Endothelial cell of umbilical vein (primary cell): ENCODE data around the gene PET100. TPM values are rescaled to one million over a fixed set of nuclear protein-coding genes. Genes with fewer than 3 reads are reported as not detected.
A peak's percentile ranks its signal among the peaks of the same experiment; 100 is the strongest.

Source experiments
- BruUV-seq: library from RNA; stranded (reverse); fragments of 400-500 nt; replicated peaks from 2 replicates; lab custom pipeline; 2021; lab: Mats Ljungman, UMichigan
- CTCF ChIA-PET: fragments of 300-600, 350-600 bp; sonication (Branson Sonifier 250); formaldehyde crosslinking; loops from one replicate; lab custom pipeline; 2021; ENCODE audit warnings: antibody characterized with exemption, inconsistent platforms; lab: Charles Lee
- POLR2A ChIA-PET: fragments of 300-600, 350-600 bp; sonication (Branson Sonifier 250); formaldehyde crosslinking; loops from one replicate; lab custom pipeline; 2021; ENCODE audit warnings: antibody characterized with exemption, inconsistent platforms; lab: Charles Lee
- DNase-seq: peaks from one replicate; pipeline ENCODE4 v3.0.0-alpha.2; 2011; ENCODE audit warnings: low read depth, low spot score
- FAIRE-seq: peaks from 2 replicates; lab custom pipeline; 2011; peaks lifted over from hg19 to GRCh38; lab: Jason Lieb, UNC
- H2AFZ ChIP-seq: 2 replicates; pipeline ENCODE4 v1.6.0; 2012; ENCODE audit warnings: low read depth, low read length, control low read depth, inconsistent platforms
- H3K27ac ChIP-seq: 2 replicates; pipeline ENCODE4 v1.5.1; 2011; ENCODE audit warnings: low read depth, mild to moderate bottlenecking, control low read depth, low read length, moderate library complexity; ENCODE audit not compliant: insufficient read depth
- H3K27me3 ChIP-seq, 2 experiments: 2 replicates each; pipeline versions ENCODE4 v1.6.0 to v1.6.1; 2011; ENCODE audit warnings: low read length in 2 of 2, mixed read lengths in 1 of 2; ENCODE audit not compliant: control insufficient read depth in 2 of 2, insufficient read depth in 2 of 2
- H3K36me3 ChIP-seq, 2 experiments: 2 replicates in 1 of 2; 3 replicates in 1 of 2; pipeline ENCODE4 v1.5.1; 2011; ENCODE audit warnings: low read length in 2 of 2, mild to moderate bottlenecking in 1 of 2, moderate library complexity in 1 of 2; ENCODE audit not compliant: control insufficient read depth in 2 of 2, insufficient read depth in 2 of 2; ENCODE audit errors: extremely low read depth in 1 of 2
- H3K4me1 ChIP-seq: 3 replicates; pipeline ENCODE4 v1.5.1; 2011; ENCODE audit warnings: mild to moderate bottlenecking, low read length; ENCODE audit not compliant: control insufficient read depth, insufficient read depth; ENCODE audit errors: extremely low read depth
- H3K4me2 ChIP-seq: 2 replicates; pipeline ENCODE4 v1.6.1; 2011; ENCODE audit warnings: low read length, control low read depth, mixed read lengths; ENCODE audit not compliant: insufficient read depth
- H3K4me3 ChIP-seq, 3 experiments: fragments of 200-600 bp in 1 of 3; sonication (generic), shearing (Covaris generic) in 1 of 3; replicated peaks in 1 of 3; 2 replicates each; pipeline ENCODE4 v1.5.1; 2011 to 2016; ENCODE audit warnings: control low read depth in 3 of 3, low read length in 3 of 3, mild to moderate bottlenecking in 2 of 3, inconsistent platforms in 1 of 3, low read depth in 1 of 3, moderate library complexity in 1 of 3; ENCODE audit not compliant: insufficient read depth in 1 of 3
- H3K79me2 ChIP-seq: 2 replicates; pipeline ENCODE4 v1.6.0; 2012; ENCODE audit warnings: low read length, inconsistent platforms; ENCODE audit not compliant: control insufficient read depth, insufficient read depth
- H3K9ac ChIP-seq: replicated peaks from 2 replicates; pipeline ENCODE3; 2011; ENCODE audit warnings: low read length, control low read depth; ENCODE audit not compliant: insufficient read depth; ENCODE audit errors: extremely low read depth
- H3K9me1 ChIP-seq: replicated peaks from 3 replicates; pipeline ENCODE4 v1.6.0; 2011; ENCODE audit warnings: mild to moderate bottlenecking, low read length; ENCODE audit not compliant: control insufficient read depth, insufficient read depth; ENCODE audit errors: extremely low read depth
- H3K9me3 ChIP-seq: replicated peaks from 2 replicates; pipeline ENCODE4 v1.5.1; 2012; ENCODE audit warnings: low read length, inconsistent platforms; ENCODE audit not compliant: control insufficient read depth, insufficient read depth
- H4K20me1 ChIP-seq: replicated peaks from 2 replicates; pipeline ENCODE3; 2011; ENCODE audit warnings: mild to moderate bottlenecking, low read length; ENCODE audit not compliant: control insufficient read depth, insufficient read depth; ENCODE audit errors: extremely low read depth
- CTCF ChIP-seq, 2 donors: IDR thresholded peaks; 1 replicate in 1 of 2; 2 replicates in 1 of 2; pipeline ENCODE4 v1.5.1; 2011; ENCODE audit warnings: low read length in 2 of 2, mild to moderate bottlenecking in 2 of 2, moderate library complexity in 2 of 2, control low read depth in 1 of 2, inconsistent platforms in 1 of 2, low read depth in 1 of 2; ENCODE audit not compliant: insufficient read depth in 1 of 2; ENCODE audit errors: extremely low read depth in 1 of 2
- GATA2 ChIP-seq: IDR thresholded peaks from 2 replicates; pipeline ENCODE4 v1.7.0; 2011; ENCODE audit warnings: low read depth, mild to moderate bottlenecking, moderate library complexity, mixed read lengths, low read length; ENCODE audit not compliant: insufficient read length, insufficient read depth
- JUN ChIP-seq: IDR thresholded peaks from 2 replicates; pipeline ENCODE4 v1.6.1; 2011; ENCODE audit warnings: borderline replicate concordance, low read depth; ENCODE audit not compliant: insufficient read length, insufficient read depth
- MAX ChIP-seq: IDR thresholded peaks from 2 replicates; pipeline ENCODE4 v1.6.1; 2011; ENCODE audit not compliant: insufficient read depth, insufficient read length
- MYC ChIP-seq: IDR thresholded peaks from one replicate; pipeline ENCODE4 v1.6.1; 2011; ENCODE audit warnings: mild to moderate bottlenecking, low read depth, low read length
- POLR2A ChIP-seq: IDR thresholded peaks from 2 replicates; pipeline ENCODE4 v1.6.1; 2012; ENCODE audit warnings: low read depth, mild to moderate bottlenecking, control low read depth, low read length
- POLR2AphosphoS5 ChIP-seq: IDR thresholded peaks from 2 replicates; pipeline ENCODE4 v1.6.1; 2012; ENCODE audit warnings: low read depth, mild to moderate bottlenecking, control low read depth, low read length, moderate library complexity; ENCODE audit not compliant: insufficient read depth
- dilution Hi-C: fragments of 300-500 bp; cut with MboI; formaldehyde crosslinking; loops from one replicate; pipeline ENCODE4 v1.15.0; 2019; ENCODE audit warnings: low sequenced_read_pairs; ENCODE audit not compliant: extremely low pct_ligation_motif_present
- intact Hi-C: fragments of 100-400 bp; cut with micrococcal nuclease; formaldehyde crosslinking; loops from one replicate; pipeline ENCODE4 v1.10.0; 2022
- polyA plus RNA-seq, 4 experiments: library from polyadenylated mRNA; depleted of rRNA in 3 of 4; stranded (reverse) in 3 of 4; unstranded in 1 of 4; fragments of >200 nt; gene quantifications; 2 replicates each; pipeline versions ENCODE4 v1.2.1 to v1.2.3, GENCODE V29; 2011 to 2012; ENCODE audit warnings: missing spikeins in 1 of 4
- total RNA-seq: library from RNA; stranded (reverse); gene quantifications from 2 replicates; pipeline ENCODE4 v1.2.3, GENCODE V29; 2021

PET100 gene
- total and polyA plus RNA-seq, 2 donors (not counting 3 experiments of a cell fraction or from before 2014, with no cell fraction given) = 55.0 to 172 TPM

GRCh38 chr19:7678971-7679751 is 49.6 kb downstream of the PET100 start:
- FAIRE-seq (no peak), DNase-seq (no peak)
- Histone ChIP-seq H2AFZ (no peak overlapping the region), H3K4me1 (peaks cover 7% of the 10 kb centered on the region), H3K36me3 (peaks cover 0 to 3% of the 10 kb centered on the region in 2 experiments), H3K9me1 (no peaks in the 10 kb centered on the region), H4K20me1 (no peaks in the 10 kb centered on the region), H3K79me2 (peaks cover 21% of the 10 kb centered on the region), H3K27me3 (peaks cover 2 to 3% of the 10 kb centered on the region in 2 experiments), H3K4me3 (no peak overlapping the region), H3K4me2 (no peak overlapping the region), H3K27ac (no peak overlapping the region), H3K9ac (no peak overlapping the region), H3K9me3 (no peaks in the 10 kb centered on the region)
- POLR2A ChIA-PET = no interaction called here
- dilution Hi-C loops (no loop called here), intact Hi-C loops (no loop called here)
- CTCF ChIA-PET = interaction anchor here (0.9 to 1.7 kb wide), 3 partner anchors 111 to 325 kb away, joined by 3 to 18 read pairs (median 3); no protein-coding TSS in a partner anchor
- no TSS peak for BruUV-seq
- TF ChIP-seq POLR2AphosphoS5 (no peak), GATA2 (no peak), POLR2A (no peak), JUN (no peak), CTCF (IDR thresholded peaks at IDR 0.05; ENCODE audit: extremely low read depth in 1 of 2, insufficient read depth in 1 of 2, low read depth in 1 of 2, low read length in 2 of 2) (peak in 1 of 2 donors; percentile 6), MYC (no peak), MAX (no peak)
